Stimulated activated CD8-positive, alpha-beta memory T cell treated with anti-CD3 and anti-CD28 coated beads, Interleukin-4, amount 100 ng/mL, for 4 hours (primary cell): Measurements from ENCODE around the gene CCDC43.
"Not testable (repeated sequence)": the region's sequence is repeated elsewhere in the genome, so short reads cannot be mapped to it uniquely, and the experiment has no call there.

Experiments used
- DNase-seq, 2 donors: peaks; one replicate each; pipeline ENCODE4 v3.0.0-alpha.2; 2020; ENCODE audit warnings: low read depth in 2 of 2, low spot score in 1 of 2

Gene CCDC43

DNA sequence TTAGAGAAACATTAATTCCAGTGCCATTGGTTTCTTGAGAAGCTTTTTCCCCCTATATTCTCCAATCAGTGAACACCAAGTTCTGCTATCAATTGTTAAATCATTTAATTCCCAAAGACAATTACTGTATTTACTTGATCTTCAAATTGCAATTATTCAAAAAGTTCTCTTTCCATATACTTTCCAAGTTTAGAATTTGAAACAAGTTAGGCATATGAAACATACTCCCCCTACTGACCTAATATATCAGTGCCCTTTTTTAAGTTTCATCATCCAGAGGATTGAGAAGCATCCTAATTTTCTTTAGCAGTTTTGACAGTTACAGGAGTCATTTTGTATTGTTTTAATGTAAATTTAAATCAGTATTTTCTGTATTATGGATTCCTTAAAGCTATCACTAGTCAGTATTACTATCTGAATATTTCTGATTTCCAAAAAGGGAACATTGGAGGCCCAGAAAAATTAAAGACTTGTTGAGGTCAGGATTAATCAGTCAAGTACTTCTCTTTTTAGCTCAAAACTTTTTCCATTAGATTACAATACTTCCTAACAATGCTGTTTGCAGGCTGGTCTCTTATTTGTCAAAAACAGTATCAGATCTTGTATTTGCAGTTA, 17.0 kb downstream of the CCDC43 start:
- no peak for DNase-seq

DNA sequence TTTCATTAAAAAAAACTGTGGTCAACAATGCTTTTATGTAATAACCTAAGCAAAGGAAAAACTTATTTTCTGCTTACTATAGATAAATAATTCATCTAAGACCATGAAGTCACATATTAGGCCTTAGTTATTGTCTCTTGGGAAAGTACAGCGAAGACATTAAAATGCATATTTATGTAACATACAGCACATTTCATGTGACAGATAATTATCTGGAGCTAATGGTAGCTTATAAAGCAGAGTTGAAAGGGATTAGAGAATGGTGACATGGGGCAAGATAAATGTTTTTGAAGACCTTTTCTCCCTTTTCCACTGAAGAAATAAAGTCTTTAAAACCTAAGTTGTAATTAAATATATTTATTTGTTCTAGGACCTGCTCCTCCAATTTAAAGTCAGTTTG, 23.6 kb downstream of the CCDC43 start:
- DNase-seq, result no peak

DNA sequence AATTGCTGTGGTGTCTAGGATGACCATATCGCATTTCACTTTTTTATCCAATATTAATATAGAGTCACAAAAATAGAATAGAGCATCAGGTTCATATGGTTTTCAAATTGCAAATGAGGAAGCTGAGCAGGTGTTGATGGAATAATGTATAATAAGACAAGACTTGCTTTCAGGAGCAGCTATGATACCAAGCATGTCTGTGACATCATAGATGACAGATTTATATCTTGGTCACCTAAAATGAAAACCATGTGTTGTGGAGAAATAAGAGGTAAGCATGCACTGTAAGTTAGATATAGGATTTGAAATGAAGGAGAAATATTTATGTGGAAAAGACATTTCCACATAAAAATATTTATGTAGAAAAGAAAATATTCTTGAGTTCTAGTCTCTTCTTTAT, 24.7 kb downstream of the CCDC43 start:
- DNase-seq, result no peak

DNA sequence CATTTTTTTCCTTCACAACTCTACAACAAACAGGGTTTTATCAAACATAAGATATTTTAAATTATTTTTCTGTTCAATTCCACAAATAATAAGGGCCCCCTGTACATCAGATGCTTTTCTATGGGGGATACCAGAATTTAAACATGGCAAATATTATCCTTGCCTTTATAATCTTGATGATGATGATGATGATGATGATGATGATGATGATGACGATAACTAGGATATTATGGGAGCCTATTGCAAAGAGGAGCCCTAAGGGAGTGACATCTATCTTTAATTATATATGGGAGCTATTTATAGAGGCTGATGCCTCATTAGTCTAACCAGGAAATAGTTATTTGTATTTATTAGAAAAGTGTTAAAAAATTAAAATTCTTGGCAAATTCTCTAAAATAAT, 26.5 kb downstream of the CCDC43 start:
- no peak for DNase-seq

DNA sequence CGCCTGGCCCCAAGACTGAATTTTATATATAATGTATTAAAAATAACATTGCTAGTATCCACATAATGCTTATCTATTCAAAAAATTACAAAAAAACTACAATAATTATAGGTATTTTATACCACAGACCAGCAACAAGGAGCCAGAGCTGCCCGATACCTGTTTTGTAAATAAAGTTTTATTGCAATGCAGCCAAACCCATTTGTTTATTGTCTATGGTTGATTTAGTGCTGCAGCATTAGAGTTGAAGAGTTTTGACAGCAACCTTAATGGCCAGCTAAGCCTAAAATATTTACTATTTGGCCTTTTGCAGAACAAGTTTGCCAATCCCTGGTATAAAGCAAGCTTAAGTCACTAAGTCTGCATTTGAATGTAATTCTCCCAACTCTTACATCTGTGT, 27.7 kb downstream of the CCDC43 start:
- no peak for DNase-seq

DNA sequence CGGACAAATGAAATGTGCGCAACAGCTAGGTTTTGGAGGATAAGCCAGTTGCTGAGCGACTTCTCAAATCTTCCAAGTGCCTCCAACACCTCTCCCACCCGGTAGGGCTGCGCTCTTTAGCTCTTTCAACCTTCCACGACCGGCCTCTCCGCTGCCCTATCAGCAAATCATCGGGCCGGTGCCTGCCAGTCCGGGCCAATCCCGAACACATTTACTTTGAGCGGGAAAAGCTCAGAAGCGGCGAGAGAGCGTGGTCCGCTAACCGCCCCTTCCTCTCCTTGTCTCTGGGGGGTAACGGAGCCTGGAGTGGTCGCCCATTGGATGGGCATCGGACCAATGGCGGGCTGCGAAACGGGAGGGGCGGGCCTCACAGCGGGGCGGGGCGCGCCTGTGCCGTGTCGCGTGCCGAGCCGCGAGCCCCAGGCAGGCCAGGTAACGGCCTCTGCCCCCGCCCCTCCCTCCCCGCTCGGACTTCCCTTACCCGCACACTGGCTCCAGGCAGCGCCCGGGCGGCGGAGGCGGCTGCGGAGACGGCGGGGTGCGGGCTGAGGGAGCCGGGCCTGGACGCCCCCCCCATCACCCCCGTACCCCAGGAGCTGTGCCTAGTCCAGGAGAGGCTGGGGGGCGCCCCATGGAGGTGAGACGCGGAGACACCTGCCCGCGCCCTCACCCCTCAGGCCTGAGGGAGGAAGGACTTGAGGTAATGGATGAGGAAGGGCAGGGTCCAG, 33.4 kb downstream of the CCDC43 start, which contains the start of gene MEIOC:
Gene MEIOC (plus strand): TSS at position 486 of the 728 bp plus-strand sequence. CDS start 146 bp downstream, at position 632.
- no peak for DNase-seq

DNA sequence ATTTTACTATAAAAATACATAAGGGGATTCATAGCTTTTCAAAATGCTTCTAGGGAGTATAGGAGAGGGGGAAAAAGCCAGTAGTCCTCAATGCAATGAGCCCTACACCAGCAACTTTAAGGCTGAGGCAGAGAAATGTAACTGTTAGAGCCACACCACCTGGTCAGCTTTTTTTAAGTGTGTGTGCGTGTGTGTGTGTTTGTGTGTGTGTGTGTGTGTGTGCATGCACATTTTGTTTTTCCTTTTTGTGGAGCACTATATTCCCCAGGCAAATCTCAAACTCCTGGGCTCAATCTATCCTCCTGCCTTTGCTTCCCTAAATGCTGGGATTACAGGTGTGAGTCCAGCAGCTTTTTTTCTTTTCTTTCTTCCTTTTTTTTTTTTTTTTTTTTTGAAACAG, 35.6 kb downstream of the CCDC43 start:
- DNase-seq, result no peak

DNA sequence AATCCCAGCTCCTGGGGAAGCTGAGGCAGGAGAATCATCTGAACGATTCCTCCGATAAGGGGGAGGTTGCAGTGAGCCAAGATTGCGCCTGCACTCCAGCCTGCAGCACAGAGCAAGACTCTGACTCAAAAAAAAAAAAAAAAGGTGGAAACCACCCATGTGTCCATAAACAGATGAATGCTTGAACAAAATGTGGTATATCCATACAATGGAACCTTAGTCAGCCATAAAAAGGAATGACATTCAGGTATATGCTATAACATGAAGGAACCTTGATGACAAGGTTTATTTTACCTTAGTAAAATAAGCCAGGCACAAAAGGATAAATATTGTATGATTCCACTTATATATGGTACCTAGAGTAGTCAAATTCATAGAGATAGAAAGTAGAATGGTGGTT, 36.2 kb downstream of the CCDC43 start:
- no peak for DNase-seq

DNA sequence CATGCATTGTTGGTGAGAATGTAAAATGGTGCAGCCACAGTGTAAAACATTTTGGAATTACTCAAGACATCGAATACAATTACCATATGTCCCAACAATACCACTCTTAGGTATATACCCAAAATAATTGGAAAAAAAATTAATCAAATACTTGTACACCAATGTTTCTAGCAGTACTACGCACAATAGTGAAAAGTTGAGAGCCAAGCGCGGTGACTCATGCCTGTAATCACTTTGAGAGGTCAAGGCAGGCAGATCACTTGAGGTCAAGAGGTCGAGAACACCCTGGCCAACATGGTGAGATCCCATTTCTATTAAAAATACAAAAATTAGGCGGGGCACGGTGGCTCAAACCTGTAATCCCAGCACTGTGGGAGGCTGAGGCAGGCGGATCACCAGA, 36.8 kb downstream of the CCDC43 start:
- no peak for DNase-seq

DNA sequence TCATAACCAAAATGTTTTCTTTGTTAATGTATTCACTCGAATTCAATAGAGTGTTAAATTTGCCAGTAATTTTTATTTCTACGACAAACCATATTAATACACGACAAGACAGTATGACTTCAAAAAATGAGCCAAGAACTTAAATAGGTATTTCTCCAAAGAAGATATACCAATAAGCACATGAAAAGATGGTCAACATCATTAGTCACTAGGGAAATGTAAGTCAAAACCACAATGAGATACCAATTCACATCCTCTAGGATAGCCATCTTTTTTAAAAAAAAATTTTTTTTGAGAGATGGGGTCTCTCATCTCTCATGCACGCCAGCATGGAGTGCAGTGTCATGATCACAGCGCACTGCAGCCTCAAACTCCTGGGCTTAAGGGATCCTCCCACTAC, 38.3 kb downstream of the CCDC43 start:
- DNase-seq, result no peak

DNA sequence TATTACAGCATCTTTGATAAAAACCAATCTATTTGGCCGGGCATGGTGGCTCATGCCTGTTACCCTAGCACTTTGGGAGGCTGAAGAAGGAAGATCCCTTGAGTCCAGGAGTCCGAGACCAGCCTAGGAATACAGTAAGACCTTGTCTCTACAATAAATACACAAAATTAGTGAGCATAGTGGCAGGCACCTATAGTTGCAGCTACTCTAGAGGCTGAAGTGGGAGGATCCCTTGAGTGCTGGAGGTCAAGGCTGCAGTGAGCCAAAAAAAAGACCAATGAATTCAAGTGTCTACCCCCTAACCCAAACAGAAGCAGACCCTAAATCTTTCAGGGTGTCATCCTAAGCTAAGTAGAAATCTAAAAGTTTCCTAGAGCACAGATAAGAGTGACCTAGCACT, 40.6 kb downstream of the CCDC43 start:
- no peak for DNase-seq

DNA sequence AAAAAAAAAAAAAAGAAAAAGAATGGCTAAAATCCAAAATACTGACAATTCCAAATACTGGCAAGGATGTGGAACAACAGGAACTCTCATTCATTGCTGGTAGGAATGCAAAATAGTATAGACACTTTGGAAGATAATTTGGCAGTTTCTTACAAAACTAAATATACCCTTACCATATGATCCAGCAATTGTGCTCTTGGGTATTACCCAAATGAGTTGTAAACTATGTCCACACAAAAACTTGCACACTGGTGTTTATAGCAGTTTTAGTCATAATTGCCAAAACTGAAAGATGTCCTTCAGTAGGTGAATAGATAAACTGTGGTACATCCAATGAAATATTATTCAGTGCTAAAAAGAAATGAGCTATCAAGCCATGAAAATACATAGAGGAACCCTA, 41.8 kb downstream of the CCDC43 start:
- no peak for DNase-seq

DNA sequence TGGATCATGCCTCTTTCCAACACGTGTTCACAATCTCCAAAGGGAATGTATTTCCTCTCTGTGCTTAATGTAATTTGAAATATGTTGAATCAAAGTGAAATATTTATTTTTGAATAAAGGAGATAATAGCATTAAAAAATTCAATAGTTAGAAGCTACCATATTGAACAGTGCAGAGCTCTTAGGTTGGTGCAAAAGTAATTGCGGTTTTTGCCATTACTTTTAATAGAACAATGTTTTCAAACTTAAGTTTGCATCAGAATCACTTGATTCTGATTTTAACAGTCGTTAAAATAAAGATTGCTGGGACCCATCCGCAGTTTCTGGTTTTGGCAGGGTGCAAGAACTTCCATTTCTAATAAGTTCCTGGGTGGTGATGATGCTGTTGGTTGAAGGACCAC, 43.3 kb downstream of the CCDC43 start:
- DNase-seq, result no peak

DNA sequence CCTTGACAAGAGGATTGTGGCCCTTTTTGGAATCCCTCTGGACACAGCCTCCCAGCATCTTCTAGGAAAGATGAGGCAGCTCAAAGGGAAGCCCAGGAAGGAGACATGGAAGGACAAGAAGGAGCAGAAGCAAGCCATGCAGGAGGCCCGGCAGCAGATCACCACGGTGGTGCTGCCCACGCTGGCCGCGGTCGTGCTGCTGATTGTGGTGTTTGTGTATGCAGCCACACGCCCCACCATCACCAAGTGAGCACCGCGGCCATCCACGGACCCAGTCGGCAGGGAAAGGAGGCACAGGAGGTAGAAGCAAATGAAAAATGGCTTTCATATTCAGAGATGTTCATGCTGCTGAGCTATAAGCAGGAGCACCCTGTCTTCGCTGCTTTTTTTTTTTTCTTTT, 44.2 kb downstream of the CCDC43 start:
- DNase-seq, result no peak

DNA sequence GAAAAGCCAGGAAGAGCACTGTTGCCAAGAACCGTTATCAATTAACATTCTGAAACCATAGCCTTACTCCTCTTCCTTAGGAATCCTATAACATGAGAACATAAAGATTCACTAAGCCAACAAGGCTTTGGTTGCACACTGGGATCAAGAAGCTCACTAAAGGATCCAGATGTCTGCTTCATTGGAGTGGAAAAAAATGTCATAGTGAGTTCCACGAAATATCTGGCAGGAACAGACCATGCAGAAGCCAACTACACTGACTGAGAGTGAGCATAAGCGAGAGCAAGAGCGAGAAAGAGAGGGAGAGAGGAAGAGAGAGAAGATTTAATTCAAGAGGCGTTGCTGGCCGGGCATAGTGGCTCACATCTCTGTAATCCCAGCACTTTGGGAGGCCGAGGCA, 46.7 kb downstream of the CCDC43 start:
- no peak for DNase-seq

DNA sequence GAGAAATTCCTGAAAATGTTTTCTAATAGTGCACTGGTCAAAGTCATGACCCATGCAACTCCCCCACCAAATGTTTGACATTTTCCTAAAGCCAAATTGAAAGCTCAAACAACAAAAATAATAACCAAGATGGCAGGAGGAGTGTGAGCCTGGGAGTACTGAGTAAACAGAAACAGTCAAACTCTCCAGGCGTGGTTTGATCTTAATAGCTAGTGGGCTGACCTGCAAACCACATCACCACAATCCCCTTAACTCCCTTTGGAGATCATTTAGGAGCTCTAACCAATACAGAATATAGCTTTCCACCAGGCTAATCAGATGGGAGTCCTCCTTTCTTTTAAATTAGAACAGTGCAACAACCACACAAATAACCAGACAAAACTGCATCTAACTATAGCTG, 52.5 kb downstream of the CCDC43 start:
- DNase-seq, result no peak

DNA sequence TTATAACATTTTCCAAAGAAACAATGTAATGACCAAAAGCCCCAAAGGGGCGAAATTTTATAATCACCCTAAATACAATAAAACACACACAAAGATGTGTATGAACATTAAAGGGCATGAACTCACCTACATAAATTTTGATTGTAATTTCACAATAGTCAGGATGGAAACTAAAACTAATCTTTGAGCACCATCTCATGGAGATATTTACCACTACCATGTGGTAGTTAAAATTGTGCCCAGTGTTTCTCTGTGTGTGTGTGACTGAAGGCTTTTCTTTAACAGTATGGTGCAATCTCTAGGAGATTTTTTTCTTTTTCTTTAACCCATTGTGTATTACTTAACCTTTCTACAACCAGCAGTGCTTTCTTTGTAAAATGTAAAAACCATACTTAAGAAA, 53.0 kb downstream of the CCDC43 start:
- DNase-seq, result no peak

DNA sequence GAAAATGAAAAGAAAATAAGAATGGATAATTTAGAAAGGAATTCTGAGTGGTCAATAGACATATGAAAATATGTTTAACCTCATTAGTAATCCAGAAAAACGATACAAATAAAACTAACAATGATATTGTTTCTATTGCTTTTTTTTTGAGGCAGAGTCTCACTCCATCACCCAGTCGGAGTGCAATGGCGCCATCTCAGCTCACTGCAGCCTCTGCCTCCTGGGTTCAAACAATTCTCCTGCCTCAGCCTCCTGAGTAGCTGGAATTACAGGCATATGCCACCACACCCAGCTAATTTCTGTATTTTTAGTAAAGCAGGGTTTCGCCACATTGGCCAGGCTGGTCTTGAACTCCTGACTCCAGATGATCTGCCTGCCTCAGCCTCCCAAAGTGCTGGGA, 55.2 kb downstream of the CCDC43 start:
- not testable (repeated sequence) for DNase-seq

DNA sequence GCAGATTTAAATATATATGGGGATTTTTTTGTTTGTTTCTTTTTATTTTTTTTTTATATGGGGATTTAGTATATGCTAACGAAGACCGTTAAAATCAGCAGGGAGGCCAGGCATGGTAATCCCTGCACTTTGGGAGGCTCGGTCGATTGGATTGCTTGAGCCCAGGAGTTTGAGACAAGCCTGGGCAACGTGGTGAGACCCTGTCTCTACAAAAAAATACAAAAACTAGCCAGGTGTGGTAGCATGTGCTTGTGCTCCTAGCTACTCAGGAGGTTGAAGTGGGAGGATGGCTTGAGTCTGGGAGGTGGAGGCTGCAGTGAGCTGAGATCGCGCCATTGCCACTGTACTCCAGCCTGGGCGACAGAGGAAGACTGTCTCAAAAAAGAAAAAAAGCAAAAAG, 55.6 kb downstream of the CCDC43 start:
- DNase-seq, result no peak

DNA sequence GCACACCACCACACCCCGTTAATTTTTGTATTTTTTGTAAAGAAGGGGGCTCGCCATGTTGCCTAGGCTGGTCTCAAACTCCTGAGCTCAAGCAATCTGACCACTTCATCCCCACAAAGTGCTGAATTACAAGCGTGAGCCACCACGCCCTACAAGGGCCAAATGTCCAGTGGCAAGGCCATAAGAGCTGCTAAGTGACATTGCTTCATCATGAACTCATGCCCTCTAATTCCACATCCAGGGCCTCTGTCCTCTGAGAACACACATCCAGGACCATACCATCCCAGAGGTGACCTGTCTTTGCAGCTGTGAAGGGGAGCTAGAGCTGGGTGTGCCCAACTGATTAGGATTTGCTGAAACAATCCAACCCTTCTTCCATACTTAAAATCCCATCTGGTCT, 58.9 kb downstream of the CCDC43 start:
- no peak for DNase-seq

DNA sequence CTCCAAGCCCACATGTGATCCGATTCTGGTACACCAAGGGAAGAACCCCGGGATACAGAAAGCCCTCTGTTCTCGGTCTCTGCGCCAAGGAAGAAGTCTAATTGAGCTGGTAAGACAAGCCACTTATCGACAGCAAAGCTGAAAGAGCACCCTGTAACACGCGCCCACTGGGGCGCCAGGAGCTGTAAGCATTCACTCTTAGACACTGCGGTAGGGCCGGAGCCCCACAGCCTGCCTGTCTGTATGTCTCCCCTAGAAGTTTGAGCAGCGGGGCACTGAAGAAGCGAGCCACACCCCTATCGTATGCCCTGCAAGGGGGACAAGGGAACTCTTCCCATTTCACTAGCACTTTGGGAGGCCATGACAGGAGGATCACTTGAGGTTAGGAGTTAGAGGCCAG, 60.3 kb downstream of the CCDC43 start:
- no peak for DNase-seq

DNA sequence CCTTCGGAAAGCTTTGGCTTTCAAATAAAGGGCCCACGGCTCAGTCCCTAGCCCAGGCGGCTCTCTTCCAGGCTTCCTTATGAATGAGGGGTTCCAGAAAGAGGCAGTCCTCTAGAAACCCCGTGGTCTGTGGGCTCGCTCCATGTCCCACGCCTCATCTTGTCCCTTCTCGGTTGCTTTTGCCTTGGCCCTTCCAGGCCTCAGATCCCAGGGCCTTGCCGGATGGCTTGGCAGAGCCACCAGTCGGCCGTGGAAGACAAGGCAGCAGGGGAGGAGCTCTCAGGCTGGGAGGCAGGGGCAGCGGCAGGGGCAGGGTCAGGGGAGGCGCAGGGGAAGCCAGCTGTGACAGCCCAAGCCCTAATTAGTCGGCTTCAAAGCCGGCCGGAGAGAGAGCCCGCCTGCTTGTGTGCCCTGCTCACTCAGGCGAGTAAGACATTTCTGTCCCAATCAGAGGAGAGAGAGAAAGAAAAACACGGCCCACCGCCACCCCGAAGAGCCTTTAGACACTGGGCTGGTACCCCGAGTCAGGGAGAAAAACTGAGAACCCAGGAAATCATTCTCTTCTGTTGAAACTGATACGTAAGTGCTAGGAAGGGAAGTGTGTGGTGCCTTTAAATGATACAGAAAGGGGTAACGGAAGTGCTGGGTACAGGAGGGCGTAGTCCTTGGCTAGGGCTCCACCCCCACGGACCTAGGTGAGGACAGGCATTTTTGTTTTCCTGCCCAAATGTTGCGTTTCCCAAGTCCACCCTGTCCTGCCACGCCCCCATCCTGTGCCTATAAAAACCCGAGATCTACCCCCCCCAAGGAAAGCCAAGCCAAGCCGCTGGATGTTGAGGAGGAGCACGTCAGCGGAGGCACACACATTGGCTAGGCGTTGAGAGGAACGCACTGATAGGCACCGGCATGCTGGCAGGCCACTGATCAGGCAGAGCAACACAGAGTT, 61.1 kb downstream of the CCDC43 start:
- no peak for DNase-seq
